Caco-2 (cell line): ENCODE measurements around the gene MYH9. TPM values are rescaled to one million over a fixed set of nuclear protein-coding genes. Genes with fewer than 3 reads are reported as not detected.

Experiments
- BruUV-seq: library from RNA; stranded (reverse); fragments of 400-500 nt; replicated peaks from 2 replicates; lab custom pipeline; 2021; lab: Mats Ljungman, UMichigan
- CTCF ChIA-PET: fragments of 300-600 bp; sonication (Branson Sonifier 250); formaldehyde crosslinking; loops from one replicate; lab custom pipeline; 2022; ENCODE audit warnings: antibody characterized with exemption; lab: Charles Lee
- POLR2A ChIA-PET: fragments of 300-600 bp; sonication (Branson Sonifier 250); formaldehyde crosslinking; loops from one replicate; lab custom pipeline; 2022; ENCODE audit warnings: antibody characterized with exemption; lab: Charles Lee
- DNase-seq, 2 experiments: peaks; one replicate each; pipeline versions ENCODE4 v3.0.0 to v3.0.0-alpha.2; 2020 to 2022
- H3K27me3 ChIP-seq: replicated peaks from 2 replicates; pipeline ENCODE4 v1.6.0; 2011; ENCODE audit warnings: low read length; ENCODE audit not compliant: control insufficient read depth, insufficient read depth
- H3K36me3 ChIP-seq: 2 replicates; pipeline ENCODE4 v1.5.1; 2011; ENCODE audit warnings: low read length; ENCODE audit not compliant: control insufficient read depth, insufficient read depth
- H3K4me1 ChIP-seq: fragments of 250-450 bp; sonication (Bioruptor Pico); 2 replicates; pipeline ENCODE4 v1.5.1; 2020; ENCODE audit warnings: mild to moderate bottlenecking
- H3K4me3 ChIP-seq: 2 replicates; pipeline ENCODE4 v1.5.1; 2011; ENCODE audit warnings: low read depth, mild to moderate bottlenecking, control low read depth, low read length
- H3K9me3 ChIP-seq: fragments of 250-450 bp; sonication (Bioruptor Pico); 2 replicates; pipeline ENCODE4 v1.5.1; 2020; ENCODE audit warnings: mild to moderate bottlenecking, moderate library complexity
- H3K27ac Mint-ChIP-seq: one replicate; pipeline ENCODE4 v1.8.0; 2022; ENCODE audit warnings: mixed read lengths; ENCODE audit not compliant: unreplicated experiment
- H3K27me3 Mint-ChIP-seq: one replicate; pipeline ENCODE4 v1.8.0; 2022; ENCODE audit warnings: mixed read lengths; ENCODE audit not compliant: insufficient read depth, unreplicated experiment
- H3K36me3 Mint-ChIP-seq: one replicate; pipeline ENCODE4 v1.8.0; 2022; ENCODE audit warnings: mild to moderate bottlenecking, mixed read lengths; ENCODE audit not compliant: insufficient read depth, unreplicated experiment
- H3K4me1 Mint-ChIP-seq: one replicate; pipeline ENCODE4 v1.8.0; 2022; ENCODE audit warnings: low read depth, mixed read lengths; ENCODE audit not compliant: unreplicated experiment
- H3K4me3 Mint-ChIP-seq: one replicate; pipeline ENCODE4 v1.8.0; 2022; ENCODE audit warnings: mild to moderate bottlenecking, moderate library complexity, mixed read lengths; ENCODE audit not compliant: unreplicated experiment
- H3K9me3 Mint-ChIP-seq: one replicate; pipeline ENCODE4 v1.8.0; 2022; ENCODE audit warnings: mixed read lengths; ENCODE audit not compliant: unreplicated experiment
- CTCF ChIP-seq, 2 experiments: fragments of 200-600 bp in 1 of 2; IDR thresholded peaks; 1 replicate in 1 of 2; 2 replicates in 1 of 2; pipeline versions ENCODE4 v1.5.1 to v1.8.0; 2011 to 2022; ENCODE audit warnings: antibody characterized with exemption in 1 of 2, control low read depth in 1 of 2, inconsistent platforms in 1 of 2, low read depth in 1 of 2, low read length in 1 of 2, mild to moderate bottlenecking in 1 of 2, moderate library complexity in 1 of 2; ENCODE audit not compliant: insufficient read depth in 1 of 2, severe bottlenecking in 1 of 2, unreplicated experiment in 1 of 2
- intact Hi-C: fragments of 100-400 bp; cut with micrococcal nuclease; formaldehyde crosslinking; loops from one replicate; pipeline ENCODE4 v1.10.0; 2022; ENCODE audit not compliant: unreplicated experiment
- microRNA-seq: library from miRNA; unstranded; fragments of <30 nt; microRNA quantifications from one replicate; pipeline ENCODE4 v1.2.0, GENCODE V29; 2022
- total RNA-seq: library from RNA; stranded (reverse); gene quantifications from 2 replicates; pipeline ENCODE4 v1.2.3, GENCODE V29; 2022

Gene MYH9
- total RNA-seq, 1 experiment from 2014 or later, result 513 TPM

- Mint-ChIP-seq H3K27ac (no peak overlapping the region), H3K27me3 (no peaks in the 10 kb centered on the region), H3K9me3 (no peaks in the 10 kb centered on the region), H3K4me1 (no peaks in the 10 kb centered on the region), H3K4me3 (no peak overlapping the region), H3K36me3 (no peaks in the 10 kb centered on the region)
- H3K27me3 ChIP-seq, result no peaks in the 10 kb centered on the region
- CTCF ChIA-PET, result no interaction called here
- no peak for DNase-seq
- no TSS peak for BruUV-seq
- TF ChIP-seq CTCF (IDR thresholded peaks at IDR 0.05; ENCODE audit: insufficient read depth in 1 of 2, low read depth in 1 of 2, low read length in 1 of 2, severe bottlenecking in 1 of 2, unreplicated experiment in 1 of 2), result no peak
- H3K36me3 ChIP-seq, result no peaks in the 10 kb centered on the region
- no peaks in the 10 kb centered on the region for H3K9me3 ChIP-seq
- POLR2A ChIA-PET, result interaction anchor here (0.6 kb wide), 1 partner anchor 103 kb away, joined by 3 read pairs; no protein-coding TSS in a partner anchor
- intact Hi-C loops, result no loop called here
- H3K4me3 ChIP-seq, result no peak overlapping the region
- H3K4me1 ChIP-seq, result no peaks in the 10 kb centered on the region
Observed at GRCh38 chr22:36232715-36233401, 154.9 kb downstream of the MYH9 start.

Small RNA genes within 50 kb of the gene (microRNA-seq; reads per million reads assigned to microRNA genes)
- 0.56 reads per million for gene MIR6819

Other genes starting within 250 kb of the MYH9 start
- gene APOL3, start 227.2 kb downstream of the MYH9 start, total RNA-seq, result 0.35 TPM in 1 of 2 replicates, not detected in the other
- gene APOL4, start 186.2 kb downstream of the MYH9 start, total RNA-seq, result not detected in 2 replicates
- gene APOL2, start 148.4 kb downstream of the MYH9 start, total RNA-seq, result 7.9 and 10.0 TPM in 2 replicates
- 0.32 and 0.39 TPM in 2 replicates for gene APOL1, start 134.8 kb downstream of the MYH9 start, total RNA-seq
- gene TXN2, start 93.7 kb upstream of the MYH9 start, total RNA-seq, result 75.8 and 77.2 TPM in 2 replicates
- 182 and 220 TPM in 2 replicates for gene FOXRED2, start 119.1 kb upstream of the MYH9 start, total RNA-seq
- gene EIF3D, start 141.2 kb upstream of the MYH9 start, total RNA-seq, result 240 and 250 TPM in 2 replicates